Stimulated activated CD4-positive, alpha-beta T cell treated with anti-CD3 and anti-CD28 coated beads, TNF-alpha, amount 100 ng/mL, for 24 hours (primary cell): ENCODE results near the gene NDUFB2.
"Not testable (repeated sequence)": the region's sequence is repeated elsewhere in the genome, so short reads cannot be mapped to it uniquely, and the experiment has no call there.

Source experiments
- DNase-seq, 3 experiments: peaks; one replicate each; pipeline ENCODE4 v3.0.0-alpha.2; 2020; ENCODE audit warnings: low read depth in 3 of 3

The NDUFB2 gene

DNA sequence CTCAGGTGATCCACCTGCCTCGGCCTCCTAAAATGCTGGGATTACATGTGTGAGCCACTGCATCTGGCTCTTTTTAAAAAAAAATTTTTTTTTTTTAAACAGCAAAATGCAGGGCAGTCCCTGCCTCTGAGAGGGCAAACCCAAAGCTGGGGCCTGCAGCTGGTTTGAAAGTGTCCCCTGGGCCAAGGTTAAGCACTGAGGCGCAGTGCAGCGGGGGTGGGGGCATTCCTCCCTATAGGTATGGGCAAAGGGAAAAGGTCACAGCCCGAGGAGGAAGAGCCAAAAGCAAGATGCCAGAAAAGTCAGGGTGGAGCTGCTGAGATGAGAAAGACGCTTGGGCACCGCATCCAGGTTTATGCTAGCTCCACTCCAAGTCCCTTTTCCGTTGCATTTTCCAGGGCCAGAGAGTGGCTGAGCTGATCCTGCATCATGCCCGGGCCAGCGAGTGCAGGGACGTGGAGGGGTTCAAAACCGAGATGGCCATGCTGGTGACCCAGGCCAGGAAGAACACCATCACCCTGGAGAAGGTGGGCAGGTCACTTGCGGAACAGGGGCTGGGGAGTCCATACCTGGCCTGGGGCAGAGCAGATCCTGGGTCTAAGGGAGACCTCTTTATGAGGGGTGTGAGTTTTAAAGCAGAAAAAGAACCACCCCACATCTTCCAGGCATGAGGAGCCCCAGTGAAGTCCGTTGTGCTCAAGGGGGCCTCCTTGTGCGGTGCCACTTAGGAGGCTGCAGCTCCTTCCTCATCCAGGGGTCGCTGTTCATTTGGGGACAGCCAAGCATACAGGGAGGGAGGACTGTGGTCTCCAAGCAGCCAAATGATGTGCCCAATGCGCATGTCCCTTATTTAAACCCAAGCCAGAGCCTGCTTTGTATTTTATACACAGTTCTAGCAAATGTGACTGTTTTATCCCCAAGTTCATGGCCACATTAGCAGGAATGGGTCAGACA is 7.0 kb upstream of the NDUFB2 start:
- no peak for DNase-seq

DNA sequence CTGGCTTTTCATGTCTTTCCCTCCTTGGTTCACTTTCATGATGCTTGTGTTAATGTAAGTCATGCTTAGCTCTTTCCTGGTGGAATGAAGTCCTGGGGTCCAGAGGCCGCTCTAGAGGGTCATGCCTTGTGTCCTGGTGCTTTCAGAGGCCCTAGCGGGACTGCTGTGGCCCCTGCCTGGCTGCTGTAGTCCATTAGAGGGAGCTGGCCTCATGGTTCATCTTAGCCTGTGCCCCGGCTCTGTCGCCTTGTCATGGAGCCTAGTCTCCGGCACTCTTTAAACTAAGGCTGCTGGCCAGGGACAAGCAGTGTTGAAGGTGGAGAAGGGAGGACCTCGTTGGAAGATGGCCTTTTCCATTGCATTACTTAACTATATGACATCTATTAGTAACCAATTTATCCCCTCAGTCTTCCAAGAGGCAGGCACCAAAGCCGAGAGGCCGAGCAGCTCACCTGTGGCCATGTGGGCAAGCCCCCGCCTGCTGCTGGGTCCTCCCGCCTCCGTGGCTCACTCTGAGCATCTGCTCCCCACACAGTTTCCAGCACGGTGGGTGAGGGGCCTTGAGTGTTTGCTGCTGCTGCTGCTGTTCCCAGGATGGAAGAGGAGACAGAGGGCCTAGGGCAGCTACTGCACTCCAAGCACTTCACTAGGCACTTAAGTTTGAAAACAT is 5.0 kb upstream of the NDUFB2 start:
- DNase-seq = no peak

DNA sequence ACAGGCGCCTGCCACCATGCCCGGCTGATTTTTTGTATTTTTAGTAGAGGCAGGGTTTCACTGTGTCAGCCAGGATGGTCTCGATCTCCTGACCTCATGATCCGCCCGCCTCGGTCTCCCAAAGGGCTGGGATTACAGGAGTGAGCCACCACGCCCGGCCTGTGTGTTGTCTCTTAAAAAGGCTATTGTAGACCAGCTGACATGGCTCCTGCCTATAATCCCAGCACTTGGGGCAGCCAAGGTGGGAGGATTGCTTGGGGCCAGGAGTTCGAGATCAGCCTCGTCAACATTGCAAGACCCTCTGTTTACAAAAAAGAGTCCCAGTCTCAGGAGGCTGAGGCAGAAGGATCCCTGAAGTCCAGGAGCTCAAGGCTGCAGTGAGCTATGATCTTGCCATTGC is 2.7 kb upstream of the NDUFB2 start:
- DNase-seq = not testable (repeated sequence)

DNA sequence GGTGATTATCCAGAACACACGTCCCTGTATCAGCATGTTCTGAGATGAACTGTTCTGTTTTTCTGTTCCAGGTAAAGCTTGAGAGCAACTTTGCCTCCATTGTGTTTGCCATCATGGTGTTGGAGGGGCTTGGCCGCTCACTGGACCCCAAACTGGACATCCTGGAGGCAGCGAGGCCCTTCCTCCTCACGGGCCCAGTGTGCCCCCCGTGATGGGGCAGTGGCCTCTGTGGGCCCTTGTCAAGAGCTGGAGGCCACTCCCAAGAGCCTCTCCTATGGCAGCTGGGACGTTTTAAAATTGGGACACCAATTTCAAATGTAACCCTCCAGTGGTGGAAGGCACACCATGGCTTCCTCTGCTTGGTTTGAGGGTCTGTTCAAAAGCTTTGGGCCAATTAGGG is 1.9 kb upstream of the NDUFB2 start:
- DNase-seq = no peak

DNA sequence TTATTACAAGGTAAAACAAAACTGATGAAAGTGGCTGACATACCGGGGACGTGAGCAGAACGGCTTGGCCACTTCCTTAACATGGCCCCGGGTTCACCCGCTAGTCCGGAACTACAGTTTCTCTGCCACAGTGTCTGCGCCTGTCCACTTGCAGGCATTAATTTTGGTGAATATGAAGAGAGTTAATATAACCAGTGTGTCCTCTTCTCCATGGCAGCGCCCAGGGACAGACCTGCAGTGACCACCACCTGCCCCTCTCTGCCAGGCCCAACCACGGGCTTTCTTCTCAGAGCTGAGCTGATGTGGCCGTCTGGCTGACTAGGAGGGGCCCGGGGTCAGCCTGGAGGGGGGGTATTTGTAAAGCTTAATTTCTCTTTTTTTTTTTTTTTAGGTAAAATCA is 1.1 kb upstream of the NDUFB2 start:
- DNase-seq = no peak

DNA sequence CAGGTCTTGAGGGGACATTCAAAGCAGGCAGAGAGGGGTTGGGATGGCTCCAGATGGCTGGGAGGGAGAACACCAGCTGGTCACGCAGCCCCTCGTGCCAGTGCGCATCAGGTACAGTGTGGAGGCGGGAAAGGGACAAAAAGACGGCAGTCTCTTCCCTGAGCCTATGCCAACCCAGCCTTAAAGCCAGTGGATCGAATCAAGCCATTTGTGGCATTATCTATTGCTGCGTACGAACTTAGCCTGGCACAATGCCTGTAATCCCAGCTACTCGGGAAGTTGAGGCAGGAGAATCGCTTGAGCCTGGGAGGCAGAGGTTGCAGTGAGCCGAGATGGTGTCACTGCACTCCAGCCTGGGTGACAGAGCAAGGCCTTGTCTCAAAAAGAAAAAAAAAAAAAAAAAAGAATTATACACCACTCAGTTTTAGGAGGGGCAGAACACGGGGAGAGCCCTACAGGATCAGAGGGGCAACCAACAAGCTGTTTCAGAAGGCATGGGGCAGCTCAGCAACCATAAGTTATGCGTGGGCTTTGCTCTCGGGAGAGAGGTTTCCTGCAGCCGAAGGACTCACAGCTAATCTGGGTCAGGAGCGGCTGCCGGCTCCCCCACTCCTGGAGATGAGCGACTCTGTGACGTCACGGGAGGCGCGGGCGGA is 356 bp upstream of the NDUFB2 start:
- DNase-seq = peak; percentile 91 to 95 (median 93)

DNA sequence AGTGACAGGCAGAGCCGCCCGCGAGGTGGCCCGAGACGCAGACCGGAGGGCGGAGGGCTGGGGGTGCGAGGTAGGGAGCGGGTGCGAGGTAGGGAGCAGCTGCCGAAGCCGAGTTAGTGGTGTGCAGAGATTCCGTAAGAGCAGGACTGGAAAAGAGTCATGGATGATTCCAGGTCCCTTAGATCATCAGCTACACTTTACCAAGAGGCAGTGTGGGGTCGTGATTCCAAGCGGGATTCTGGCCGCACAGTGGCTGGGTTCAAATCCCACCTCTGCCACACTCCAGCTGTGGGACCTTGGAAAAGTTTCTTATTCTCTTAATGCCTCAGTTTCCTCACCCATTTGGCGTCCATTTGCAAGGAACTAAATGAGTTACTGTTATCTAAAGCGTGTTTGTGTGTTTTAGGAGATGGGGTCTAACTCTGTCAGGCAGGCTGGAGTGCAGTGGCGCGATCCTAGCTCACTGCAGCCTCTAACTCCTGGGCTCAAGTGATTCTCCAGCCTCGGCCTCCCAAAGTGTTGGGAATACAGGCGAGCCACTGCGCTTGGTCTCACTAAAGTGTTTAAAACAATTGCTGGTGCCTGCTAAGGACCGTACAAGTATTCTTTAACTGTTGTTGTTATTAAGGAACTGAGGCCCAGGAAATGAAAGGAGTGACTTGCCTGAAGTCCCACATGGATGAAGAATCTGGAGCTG is 1.1 kb downstream of the NDUFB2 start:
- DNase-seq = no peak

DNA sequence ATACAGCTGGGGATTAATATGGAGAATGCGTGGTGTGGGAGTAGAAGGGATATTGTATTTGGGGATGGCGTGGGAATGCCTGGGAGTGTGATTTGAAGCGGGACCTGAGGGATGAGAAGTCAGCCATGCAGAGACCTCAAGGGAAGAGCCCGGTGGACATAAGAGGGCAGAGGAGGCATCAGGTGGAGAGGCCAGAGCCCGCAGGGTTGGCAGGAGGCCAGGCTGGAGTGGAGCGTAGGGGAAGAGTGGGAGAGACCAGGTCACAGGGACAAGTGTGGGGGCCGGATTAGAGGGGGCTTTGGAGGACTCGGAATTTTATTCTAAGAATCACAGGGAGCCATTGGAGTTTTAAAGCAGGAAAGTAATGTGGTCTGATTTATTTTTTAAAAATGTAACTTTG is 2.0 kb downstream of the NDUFB2 start:
- DNase-seq = no peak

DNA sequence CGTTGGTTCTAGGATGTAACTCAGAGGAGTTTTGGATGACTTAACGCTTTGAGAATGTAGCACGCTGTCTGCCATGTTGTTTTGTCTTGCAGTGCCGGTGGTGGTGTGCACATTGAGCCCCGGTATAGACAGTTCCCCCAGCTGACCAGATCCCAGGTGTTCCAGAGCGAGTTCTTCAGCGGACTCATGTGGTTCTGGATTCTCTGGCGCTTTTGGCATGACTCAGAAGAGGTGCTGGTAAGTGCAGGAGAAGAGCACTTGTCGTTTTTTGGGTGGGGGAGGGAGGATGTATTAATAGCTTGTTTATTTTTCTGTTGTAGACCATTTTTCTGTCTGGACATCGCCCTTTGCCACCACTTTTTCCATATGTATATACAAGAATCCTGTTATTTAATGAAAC is 6.3 kb downstream of the NDUFB2 start:
- no peak for DNase-seq

DNA sequence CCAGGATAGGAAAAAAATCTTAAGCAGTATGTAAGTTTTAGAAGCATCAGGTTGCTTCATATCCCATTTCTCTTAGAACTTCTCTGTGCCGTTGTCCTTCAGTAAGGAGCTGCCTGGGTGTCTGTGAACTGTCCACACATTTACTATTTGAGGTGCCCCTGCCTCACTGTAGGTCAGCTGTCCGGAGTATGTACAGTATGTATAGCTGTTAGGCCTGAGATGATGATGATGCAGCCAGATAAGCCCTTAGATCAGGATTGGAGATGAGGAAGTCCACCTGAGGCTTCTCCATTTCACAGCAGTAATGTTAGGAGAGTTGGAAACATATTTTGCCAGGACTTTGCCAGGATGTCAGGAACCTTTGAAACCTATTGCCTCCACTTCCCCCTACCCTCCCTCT is 7.7 kb downstream of the NDUFB2 start:
- no peak for DNase-seq

DNA sequence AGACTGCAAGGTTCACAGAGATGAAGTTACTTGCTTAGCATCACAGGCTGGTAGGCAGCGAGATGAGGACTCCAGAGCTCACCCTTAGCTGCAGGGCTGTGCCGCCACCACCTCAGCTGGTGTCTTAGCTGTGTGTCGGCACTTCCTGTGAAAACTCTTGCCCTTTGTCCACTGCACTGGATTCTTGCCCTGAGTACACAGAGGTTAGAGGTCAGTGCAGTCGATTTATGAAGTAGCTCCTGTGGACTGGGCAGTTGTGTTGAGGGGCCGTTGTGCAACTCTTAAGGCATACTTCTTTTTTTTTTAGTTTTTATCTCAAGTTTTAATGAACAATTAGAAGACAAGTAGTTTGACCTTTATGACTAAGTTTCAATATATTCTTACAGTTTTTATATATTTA is 10.6 kb downstream of the NDUFB2 start:
- no peak for DNase-seq

DNA sequence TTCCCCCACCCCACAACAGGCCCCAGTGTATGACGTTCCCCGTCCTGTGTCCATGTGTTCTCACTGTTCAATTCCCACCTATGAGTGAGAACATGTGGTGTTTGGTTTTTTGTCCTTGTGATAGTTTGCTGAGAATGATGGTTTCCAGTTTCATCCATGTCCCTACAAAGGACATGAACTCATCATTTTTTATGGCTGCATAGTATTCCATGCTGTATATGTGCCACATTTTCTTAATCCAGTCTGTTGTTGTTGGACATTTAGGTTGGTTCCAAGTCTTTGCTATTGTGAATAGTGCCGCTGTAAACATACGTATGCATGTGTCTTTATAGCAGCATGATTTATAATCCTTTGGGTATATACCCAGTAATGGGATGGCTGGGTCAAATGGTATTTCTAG is 12.3 kb downstream of the NDUFB2 start:
- not testable (repeated sequence) for DNase-seq

DNA sequence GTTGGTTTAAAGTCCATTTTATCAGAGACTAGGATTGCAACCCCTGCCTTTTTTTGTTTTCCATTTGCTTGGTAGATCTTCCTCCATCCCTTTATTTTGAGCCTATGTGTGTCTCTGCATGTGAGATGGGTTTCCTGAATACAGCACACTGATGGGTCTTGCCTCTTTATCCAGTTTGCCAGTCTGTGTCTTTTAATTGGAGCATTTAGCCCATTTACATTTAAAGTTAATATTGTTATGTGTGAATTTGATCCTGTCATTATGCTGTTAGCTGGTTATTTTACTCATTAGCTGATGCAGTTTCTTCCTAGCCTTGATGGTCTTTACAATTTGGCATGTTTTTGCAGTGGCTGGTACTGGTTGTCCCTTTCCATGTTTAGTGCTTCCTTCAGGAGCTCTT is 15.9 kb downstream of the NDUFB2 start:
- DNase-seq = not testable (repeated sequence)

DNA sequence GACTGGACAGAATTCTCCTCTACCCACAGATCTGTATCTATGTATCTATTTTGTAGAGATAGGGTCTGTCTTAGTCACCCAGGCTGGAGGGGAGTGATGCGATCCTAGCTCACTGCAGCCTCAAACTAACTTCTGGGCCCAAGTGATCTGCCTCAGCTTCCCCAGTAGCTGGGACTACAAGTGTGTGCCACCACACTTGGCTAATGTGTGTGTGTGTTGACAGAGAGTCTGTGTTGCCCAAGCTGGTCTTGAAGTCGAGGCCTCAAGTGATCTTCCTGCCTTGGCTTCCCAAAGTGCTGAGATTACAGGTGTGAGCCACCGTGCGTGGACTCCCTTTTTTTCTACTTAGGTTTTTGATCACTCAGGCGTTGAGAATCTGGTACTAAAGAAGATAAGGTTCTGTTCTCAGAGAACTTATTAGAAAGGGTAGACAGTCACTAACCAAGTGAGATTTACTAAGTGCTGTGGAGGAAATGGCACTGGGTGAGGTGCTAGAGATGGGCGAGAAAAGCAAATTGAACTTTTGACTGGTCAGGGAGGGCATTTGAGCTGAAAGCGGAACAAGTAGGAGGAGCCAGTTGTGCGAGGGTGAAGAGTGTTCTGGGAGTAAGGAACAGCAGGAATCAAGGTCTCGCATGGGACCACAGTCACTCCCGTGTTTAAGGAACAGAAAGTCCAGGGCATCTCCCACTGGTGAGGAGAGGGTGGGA is 18.0 kb downstream of the NDUFB2 start:
- no peak for DNase-seq

DNA sequence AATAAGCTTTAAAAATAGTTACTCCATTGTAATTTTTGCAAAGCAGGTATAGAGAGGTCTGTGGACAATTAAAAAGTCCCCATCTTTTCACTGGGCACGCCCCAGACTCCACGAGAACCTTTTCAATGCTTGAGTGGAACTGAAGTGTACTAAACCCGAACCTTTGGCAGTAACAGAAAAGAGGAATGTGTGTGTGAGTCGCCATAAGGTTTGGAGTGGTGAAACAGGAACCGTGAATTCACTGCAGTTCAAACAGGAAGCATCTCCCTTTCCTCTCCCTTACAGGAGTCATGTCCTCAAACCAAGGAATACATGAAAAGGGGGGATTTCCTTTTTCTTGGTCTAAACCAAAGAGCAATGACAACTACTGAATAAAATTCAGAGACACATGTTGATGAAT is 23.2 kb downstream of the NDUFB2 start:
- no peak for DNase-seq

DNA sequence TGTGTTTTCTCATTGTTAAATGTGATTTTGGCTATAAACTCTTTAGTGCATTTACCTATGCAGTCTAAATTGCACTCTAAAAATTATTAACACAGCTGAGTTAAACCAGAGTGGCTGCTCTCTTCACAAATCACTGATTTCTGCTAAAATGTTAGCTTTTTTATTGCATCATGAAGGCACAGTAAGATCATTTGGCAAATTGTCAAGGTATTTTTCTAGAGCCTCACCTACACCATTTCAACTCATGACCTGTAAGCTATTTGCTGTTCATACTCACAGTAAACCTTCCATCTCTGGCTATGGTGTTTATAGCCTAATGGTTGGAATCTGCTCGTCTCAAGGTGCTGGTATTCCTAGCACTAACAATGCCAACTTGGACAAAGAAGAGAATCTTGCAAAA is 25.7 kb downstream of the NDUFB2 start:
- DNase-seq = no peak

DNA sequence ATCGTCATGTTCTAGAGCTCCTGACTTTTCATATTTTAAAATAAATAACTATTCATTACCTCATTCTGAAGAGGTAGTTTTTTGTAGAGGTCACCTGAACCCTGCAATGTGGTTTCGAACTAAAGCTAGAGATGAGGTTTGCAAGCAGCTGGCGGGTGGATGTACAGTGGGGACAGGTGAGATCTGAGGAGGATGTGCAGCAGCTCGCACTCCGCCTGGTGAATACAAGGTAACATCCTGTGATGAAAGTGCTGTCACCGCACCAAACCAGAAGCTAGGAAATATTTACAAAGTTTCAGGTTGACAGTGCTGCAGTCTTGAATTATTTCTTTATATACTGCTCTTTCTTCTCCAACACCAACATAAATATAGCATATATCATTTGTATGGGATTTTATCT is 26.5 kb downstream of the NDUFB2 start:
- DNase-seq = peak in 1 of 3 experiments; percentile 24

DNA sequence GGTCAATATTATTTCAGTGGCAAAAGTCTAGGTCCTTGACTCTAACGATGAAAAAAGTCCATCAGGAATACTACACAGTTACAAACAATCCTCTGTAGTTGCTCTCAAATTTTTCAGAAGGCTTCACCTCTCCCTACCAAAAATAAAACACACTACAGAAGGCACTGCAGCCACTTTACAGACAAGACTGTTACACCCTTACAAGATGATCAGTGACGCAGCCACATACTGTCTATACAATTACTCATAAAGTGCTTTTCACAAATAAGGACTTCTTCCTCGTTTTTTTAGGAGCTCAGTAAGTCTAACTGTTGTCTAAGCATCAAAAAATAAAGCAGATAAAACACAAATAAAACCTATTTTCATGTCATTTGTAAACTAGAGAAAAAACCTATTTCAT is 27.1 kb downstream of the NDUFB2 start:
- no peak for DNase-seq

DNA sequence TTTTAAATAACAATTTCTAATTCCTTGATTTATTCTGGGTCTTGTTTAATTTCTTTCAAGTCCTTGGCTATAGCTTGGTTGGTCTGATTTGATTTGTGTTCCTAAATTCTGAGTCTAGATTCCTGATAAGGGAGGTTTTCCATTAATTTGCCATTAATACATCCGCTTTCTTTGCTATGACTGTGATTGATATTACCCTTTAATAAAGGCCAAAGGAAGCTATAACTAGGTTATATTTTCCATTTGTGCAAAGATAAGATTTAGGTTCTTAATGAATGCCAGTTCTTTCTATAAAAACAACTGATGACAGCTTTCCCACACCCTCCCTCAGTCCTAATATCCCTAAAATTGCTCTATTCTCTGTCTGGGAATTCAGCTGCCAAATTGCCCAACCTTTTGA is 28.2 kb downstream of the NDUFB2 start:
- no peak for DNase-seq

DNA sequence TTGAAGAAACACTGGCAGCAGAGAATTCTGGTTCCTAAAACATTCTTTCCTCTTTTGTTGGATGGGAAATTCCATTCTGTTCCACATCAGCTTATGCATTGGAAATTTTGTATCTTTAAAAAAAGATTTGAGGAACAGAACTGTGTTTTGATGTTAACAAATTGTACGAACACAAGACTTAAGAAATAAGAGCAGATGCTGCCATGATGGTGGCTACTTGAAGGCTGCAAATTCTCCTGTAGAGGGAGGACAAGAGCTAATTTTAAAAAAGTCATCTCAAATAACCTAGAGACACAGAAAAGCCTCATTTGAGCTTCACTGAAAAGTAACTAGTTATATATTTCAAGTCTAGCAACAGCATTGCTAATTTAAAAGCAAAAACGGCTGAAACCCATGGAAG is 29.8 kb downstream of the NDUFB2 start:
- DNase-seq = no peak

DNA sequence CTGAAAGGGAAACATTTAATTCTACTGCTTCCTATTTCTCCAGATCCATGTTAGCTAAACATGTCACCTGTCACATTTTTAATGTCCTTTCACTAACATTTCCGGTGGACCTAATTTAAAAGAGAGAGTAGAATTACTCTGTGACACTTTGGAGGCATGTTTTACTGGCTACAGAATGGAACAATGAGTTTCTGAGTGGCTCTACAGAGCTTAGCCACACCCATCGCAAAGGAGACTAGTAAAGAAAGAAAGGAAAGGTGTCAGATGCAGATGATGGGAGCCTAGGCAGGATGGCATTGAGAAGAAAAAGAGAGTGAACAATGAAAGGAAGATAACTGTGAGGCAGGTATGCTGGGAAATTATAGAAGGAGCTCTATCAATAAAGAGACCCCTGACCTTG is 35.9 kb downstream of the NDUFB2 start:
- DNase-seq = no peak
